Activated CD4-positive, CD25-positive, alpha-beta regulatory T cell treated with anti-CD3 and anti-CD28 coated beads, Interleukin-2, amount 50 U/mL, for 72 hours (primary cell): ENCODE measurements around the gene MAPKAPK2.

Source experiments
- DNase-seq: peaks from one replicate; pipeline ENCODE4 v3.0.0; 2021

Gene MAPKAPK2

DNA sequence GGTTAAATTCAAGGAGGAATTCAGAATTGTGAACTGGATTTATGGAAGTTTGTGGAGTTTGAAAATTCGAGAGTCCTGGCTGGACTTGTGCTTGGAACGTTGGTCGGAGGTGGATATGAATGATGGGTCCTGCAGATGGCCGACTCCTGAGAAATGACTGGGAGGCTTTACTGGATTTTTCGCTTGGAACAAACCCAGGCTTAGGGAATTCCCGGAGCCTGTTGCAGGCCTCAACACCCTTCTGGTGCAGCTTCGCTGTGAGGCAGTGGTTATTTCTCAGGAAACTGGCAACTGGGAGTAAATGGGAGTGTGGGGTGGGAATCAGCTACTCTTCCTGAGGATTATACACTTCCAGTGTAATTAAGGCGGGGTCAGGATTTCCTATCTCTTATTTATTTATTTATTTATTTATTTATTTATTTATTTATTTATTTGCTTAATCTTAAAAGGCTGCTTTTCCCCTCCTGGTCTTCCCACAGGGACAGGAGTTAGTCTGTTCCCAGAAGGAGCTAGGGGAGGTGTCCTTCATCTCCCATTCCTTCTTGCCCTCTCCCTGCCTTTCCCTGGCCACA, 21.1 kb downstream of the MAPKAPK2 start:
- no peak for DNase-seq

DNA sequence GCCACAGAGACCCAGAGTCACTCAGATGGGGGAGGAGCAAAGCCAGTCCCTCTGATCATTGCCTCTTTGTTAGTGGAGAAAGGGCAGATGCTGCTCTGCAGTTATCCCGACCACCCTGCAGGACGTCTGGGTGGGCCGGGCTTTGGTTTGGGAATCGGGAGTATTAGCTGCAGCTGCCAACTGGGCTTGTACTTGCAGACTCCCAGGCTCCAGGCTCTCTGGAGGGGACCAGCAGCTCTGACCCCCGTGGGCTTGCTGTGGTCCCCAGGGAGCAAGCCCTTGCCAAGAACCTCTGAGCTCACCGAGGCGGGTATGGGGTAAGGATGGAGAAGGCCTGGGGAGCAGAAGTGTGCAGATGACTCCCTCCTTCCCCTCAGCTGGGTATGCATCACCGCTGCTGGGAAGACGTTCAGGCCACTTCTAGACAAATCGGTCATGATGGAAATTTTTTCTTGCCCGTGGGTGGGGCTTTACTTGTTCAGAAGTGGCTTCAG, 21.6 kb downstream of the MAPKAPK2 start:
- no peak for DNase-seq

GRCh38 chr1:206706806-206707366, 22.2 kb downstream of the MAPKAPK2 start:
- no peak for DNase-seq

GRCh38 chr1:206708058-206708457, 23.4 kb downstream of the MAPKAPK2 start:
- DNase-seq, result no peak

GRCh38 chr1:206708882-206709281, 24.2 kb downstream of the MAPKAPK2 start:
- DNase-seq, result no peak

GRCh38 chr1:206709322-206709721, 24.6 kb downstream of the MAPKAPK2 start:
- no peak for DNase-seq

DNA sequence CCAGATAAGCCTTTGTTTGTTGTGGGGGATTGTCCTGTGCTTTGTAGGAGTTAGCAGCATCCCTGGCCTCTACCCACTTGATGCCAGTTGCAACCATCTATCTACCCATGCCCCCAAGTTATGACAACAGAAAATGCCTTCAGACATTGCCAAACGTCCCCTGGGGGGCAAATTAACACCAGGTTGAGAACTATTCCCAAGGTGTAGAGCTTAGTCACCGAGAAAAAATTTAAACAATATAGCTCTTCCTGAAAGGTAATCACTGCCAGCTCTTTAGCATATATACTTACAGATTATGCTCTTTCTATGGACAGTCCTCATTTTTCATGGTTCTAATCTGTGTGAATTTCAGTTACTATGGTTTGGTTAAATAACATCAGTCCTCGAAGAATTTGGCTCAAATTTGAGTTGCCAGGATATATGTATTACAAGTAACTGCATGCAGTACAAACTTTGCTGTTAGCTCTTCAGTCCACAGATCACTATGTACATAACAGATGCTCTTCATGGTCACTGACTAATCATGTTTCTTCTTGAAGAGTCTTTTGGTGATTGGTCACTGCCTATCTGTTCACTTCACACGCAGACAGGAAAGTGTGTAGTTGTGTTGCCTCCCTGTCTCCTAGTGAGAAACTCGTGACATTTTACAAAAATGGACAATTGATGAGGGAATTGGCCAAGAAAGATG, 25.2 kb downstream of the MAPKAPK2 start:
- DNase-seq, result no peak

DNA sequence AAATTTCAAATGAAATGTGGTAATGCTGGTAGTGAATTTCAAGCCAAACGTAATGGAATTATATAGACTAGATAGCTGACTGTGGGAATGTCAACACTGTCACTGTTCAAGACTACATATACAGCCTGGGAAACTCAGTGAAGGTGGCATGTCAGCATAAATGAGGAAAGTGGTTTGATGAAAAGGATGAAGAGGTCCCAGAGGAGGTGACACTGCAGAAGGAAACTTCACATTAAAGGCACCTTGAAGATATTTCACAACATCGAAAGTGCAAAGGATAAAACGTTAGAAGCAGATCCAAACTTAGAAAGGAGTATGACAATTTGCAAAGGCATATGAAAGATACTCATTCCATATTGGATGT, 25.7 kb downstream of the MAPKAPK2 start:
- no peak for DNase-seq

- no peak for DNase-seq
These were observed 28.4 kb downstream of the MAPKAPK2 start for GRCh38 chr1:206713070-206713469.

DNA sequence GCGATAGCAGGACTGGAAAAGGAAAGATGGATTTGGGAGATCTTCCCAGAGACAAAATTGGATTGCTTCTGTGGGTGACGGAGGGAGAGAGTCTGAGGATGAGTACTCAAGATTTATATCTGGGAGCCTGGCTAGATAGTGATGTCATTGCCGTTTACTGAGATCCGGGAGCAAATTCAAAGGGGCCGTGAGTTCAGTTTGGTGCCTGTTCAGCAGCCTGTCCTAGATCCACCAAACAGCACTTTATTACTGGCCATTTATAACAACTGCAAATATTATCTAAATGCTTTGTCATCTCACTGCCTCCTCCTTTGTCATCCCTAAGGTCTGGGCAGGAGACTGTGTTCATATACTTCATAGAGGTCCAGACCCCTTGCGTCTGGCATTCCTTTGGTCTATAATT, 29.2 kb downstream of the MAPKAPK2 start:
- DNase-seq, result no peak

- no peak for DNase-seq
These were observed 29.8 kb downstream of the MAPKAPK2 start for GRCh38 chr1:206714331-206715058.

- no peak for DNase-seq
These were observed 30.4 kb downstream of the MAPKAPK2 start for GRCh38 chr1:206715120-206715519.

- no peak for DNase-seq
These were observed 30.9 kb downstream of the MAPKAPK2 start for GRCh38 chr1:206715552-206716158.

DNA sequence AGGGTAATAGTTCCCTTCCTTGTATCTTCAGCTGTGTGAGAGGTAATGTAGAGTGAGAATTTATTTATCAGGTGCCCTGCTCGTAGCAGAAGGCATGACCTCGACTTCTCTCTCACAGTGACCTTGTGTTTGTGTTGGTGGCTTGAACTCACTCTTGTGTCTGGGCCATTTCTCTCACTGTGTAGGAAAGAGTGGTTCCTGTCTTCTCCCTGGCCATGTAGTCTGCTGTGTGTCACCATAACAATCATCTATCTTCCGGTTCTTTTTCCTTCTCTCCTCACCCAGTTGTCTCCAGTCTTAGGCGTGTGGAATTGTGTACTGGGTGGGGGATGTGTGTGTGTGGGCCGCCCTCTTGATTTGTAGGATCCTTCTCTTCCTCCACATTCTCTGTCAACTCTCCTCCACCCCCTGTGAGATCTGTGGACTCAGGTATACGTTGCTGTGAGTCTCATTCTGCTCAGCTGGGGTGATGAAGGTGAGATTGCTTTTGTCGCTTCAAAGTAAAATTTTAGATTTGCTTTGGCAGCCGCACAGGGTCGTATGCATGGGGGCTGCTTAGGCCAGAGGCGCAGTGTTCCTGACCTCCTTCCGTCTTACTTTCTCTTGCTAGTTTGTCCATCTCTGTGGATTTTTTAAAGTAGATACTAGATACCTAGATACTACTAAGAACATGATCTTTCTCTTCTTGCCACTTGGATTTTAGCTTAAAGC, 31.6 kb downstream of the MAPKAPK2 start:
- DNase-seq, result no peak

- no peak for DNase-seq
These were observed 32.4 kb downstream of the MAPKAPK2 start for GRCh38 chr1:206716870-206717673.

DNA sequence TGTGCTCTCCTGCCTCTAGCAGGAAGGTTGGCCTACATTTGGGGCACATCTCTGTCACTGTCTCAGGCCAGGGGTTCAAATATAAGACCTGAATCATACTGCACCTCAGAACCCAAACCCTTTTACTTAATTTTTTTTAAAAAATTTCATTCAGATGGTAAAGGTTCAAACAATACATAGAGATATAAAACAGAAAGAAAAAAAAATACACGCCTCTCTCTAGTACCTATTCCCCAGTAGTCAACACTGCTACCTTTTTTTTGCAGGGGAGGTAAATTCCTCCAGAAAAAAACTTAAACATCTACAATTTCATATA, 32.9 kb downstream of the MAPKAPK2 start:
- no peak for DNase-seq

DNA sequence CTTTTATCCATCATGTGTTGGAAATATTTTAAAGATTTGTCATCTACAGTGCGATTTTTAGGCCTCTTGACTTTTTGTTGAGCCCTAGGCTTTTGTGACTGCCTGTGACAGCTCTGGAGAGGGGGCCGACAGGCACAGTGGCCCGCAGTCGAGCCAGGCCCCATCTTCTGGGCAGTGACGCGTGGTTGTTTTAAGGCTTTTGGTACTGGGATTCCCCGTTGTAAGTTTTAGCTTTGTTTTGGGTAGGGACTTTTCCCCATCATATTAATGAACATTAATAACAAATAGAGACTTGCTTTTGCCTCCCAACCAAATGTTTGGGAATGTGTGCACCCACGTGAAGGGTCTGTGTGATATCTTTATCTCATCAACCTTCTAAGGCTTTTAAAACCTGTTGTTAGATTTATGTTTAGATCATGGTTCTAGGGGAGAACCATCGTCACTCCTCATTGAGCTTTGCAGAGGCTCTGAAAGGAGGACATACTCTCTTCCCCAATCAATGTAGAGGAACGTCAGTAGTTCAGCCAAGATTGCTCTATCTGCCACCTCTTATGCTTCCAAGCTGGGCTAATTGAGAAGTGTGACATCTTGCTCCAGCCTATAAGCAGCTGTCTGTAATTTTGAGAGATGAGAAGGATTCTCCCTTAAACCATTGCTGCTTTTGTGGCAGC, 34.6 kb downstream of the MAPKAPK2 start:
- DNase-seq, result no peak

- DNase-seq, result no peak
These were observed 36.7 kb downstream of the MAPKAPK2 start for GRCh38 chr1:206721454-206721853.

GRCh38 chr1:206722751-206723461, 38.2 kb downstream of the MAPKAPK2 start:
- no peak for DNase-seq

- no peak for DNase-seq
These were observed 38.7 kb downstream of the MAPKAPK2 start for GRCh38 chr1:206723462-206723804.
